Neural cell (in vitro differentiated cells): ENCODE data around the gene OR4D9. TPM values are rescaled to one million over a fixed set of nuclear protein-coding genes. Genes with fewer than 3 reads are reported as not detected.

Source experiments
- H2AFZ ChIP-seq: fragments of 200-600, 300-800 bp; sonication (generic), shearing (Covaris generic); 2 replicates; pipeline ENCODE4 v1.6.0; 2014; ENCODE audit warnings: low read depth, mild to moderate bottlenecking, antibody characterized with exemption, low read length, moderate library complexity
- H3F3A ChIP-seq: fragments of 200-600 bp; shearing (Covaris generic); 2 replicates; pipeline ENCODE4 v1.6.1; 2016; ENCODE audit warnings: mild to moderate bottlenecking, moderate library complexity, mixed read lengths, antibody characterized with exemption, low read length; ENCODE audit not compliant: insufficient read depth, poor library complexity, severe bottlenecking
- H3K27ac ChIP-seq: fragments of 200-600, 300-800 bp; sonication (generic), shearing (Covaris generic); 2 replicates; pipeline ENCODE4 v1.5.1; 2014; ENCODE audit warnings: mild to moderate bottlenecking, low read length, moderate library complexity
- H3K27me3 ChIP-seq: fragments of 300-800, 200-600 bp; sonication (generic), shearing (Covaris generic); 2 replicates; pipeline ENCODE4 v1.6.0; 2014; ENCODE audit warnings: mild to moderate bottlenecking, low read depth, low read length, moderate library complexity; ENCODE audit not compliant: insufficient read depth
- H3K36me3 ChIP-seq: fragments of 300-800, 200-600 bp; sonication (generic), shearing (Covaris generic); 2 replicates; pipeline ENCODE4 v1.5.1; 2014; ENCODE audit warnings: mild to moderate bottlenecking, antibody characterized with exemption, low read length, moderate library complexity; ENCODE audit not compliant: insufficient read depth
- H3K4me2 ChIP-seq: fragments of 300-800, 200-600 bp; sonication (generic), shearing (Covaris generic); 2 replicates; pipeline ENCODE4 v1.6.0; 2014; ENCODE audit warnings: mild to moderate bottlenecking, low read length
- H3K4me3 ChIP-seq: fragments of 300-800, 200-600 bp; sonication (generic), shearing (Covaris generic); 2 replicates; pipeline ENCODE4 v1.5.1; 2014; ENCODE audit warnings: mild to moderate bottlenecking, low read length, moderate library complexity
- H3K79me2 ChIP-seq: fragments of 200-600 bp; shearing (Covaris generic); replicated peaks from 2 replicates; pipeline ENCODE4 v1.6.0; 2014; ENCODE audit warnings: mild to moderate bottlenecking, low read length, moderate library complexity; ENCODE audit not compliant: insufficient read depth
- H3K9ac ChIP-seq: fragments of 300-800, 200-600 bp; sonication (generic), shearing (Covaris generic); 2 replicates; pipeline ENCODE4 v1.6.1; 2016; ENCODE audit warnings: mild to moderate bottlenecking, low read length, mixed read lengths
- H3K9me2 ChIP-seq: fragments of 200-600 bp; shearing (Covaris generic); 2 replicates; pipeline ENCODE4 v1.6.1; 2016; ENCODE audit warnings: mild to moderate bottlenecking, low read length, mixed read lengths; ENCODE audit not compliant: insufficient read depth
- H3K9me3 ChIP-seq: fragments of 200-600, 300-800 bp; sonication (generic), shearing (Covaris generic); 2 replicates; pipeline ENCODE4 v1.6.1; 2016; ENCODE audit warnings: mild to moderate bottlenecking, mixed run types, low read length, moderate library complexity, mixed read lengths
- H4K20me1 ChIP-seq: fragments of 200-600 bp; shearing (Covaris generic); 2 replicates; pipeline ENCODE4 v1.6.1; 2016; ENCODE audit warnings: mild to moderate bottlenecking, mixed run types; ENCODE audit not compliant: insufficient read depth
- EP300 ChIP-seq: fragments of 450-650 bp; conservative IDR thresholded peaks from 2 replicates; pipeline ENCODE4 v1.6.1; 2014; ENCODE audit warnings: antibody characterized with exemption, mild to moderate bottlenecking, moderate library complexity; ENCODE audit not compliant: poor library complexity, severe bottlenecking
- EZH2 ChIP-seq: fragments of 200-600, 300-800 bp; shearing (Covaris generic), sonication (generic); IDR thresholded peaks from 2 replicates; pipeline ENCODE4 v1.6.1; 2014; ENCODE audit warnings: antibody characterized with exemption, low read length, borderline replicate concordance, mild to moderate bottlenecking; ENCODE audit not compliant: insufficient read depth, poor library complexity, severe bottlenecking
- MXI1 ChIP-seq: fragments of 450-650 bp; conservative IDR thresholded peaks from 2 replicates; pipeline ENCODE4 v1.6.1; 2014; ENCODE audit warnings: antibody characterized with exemption, mild to moderate bottlenecking; ENCODE audit not compliant: poor library complexity, severe bottlenecking
- POLR2AphosphoS5 ChIP-seq: IDR thresholded peaks from 2 replicates; pipeline ENCODE4 v1.6.1; 2012
- RAD21 ChIP-seq: fragments of 450-650 bp; conservative IDR thresholded peaks from 2 replicates; pipeline ENCODE4 v1.6.1; 2014; ENCODE audit warnings: antibody characterized with exemption, mild to moderate bottlenecking, moderate library complexity
- SMC3 ChIP-seq: fragments of 450-650 bp; conservative IDR thresholded peaks from 2 replicates; pipeline ENCODE4 v1.6.1; 2014; ENCODE audit warnings: antibody characterized with exemption, mild to moderate bottlenecking, moderate library complexity; ENCODE audit not compliant: poor library complexity
- TAF1 ChIP-seq: IDR thresholded peaks from 2 replicates; pipeline ENCODE4 v1.6.1; 2012; ENCODE audit warnings: low read depth
- polyA plus RNA-seq: library from polyadenylated mRNA; depleted of rRNA; stranded (reverse); fragments of >200 nt; gene quantifications from 2 replicates; pipeline ENCODE4 v1.2.3, GENCODE V29; 2014
- TF ChIP-seq, protein P1 (sequence below): fragments of 450-650 bp; IDR thresholded peaks from 2 replicates; pipeline ENCODE4 v1.5.1; 2014; ENCODE audit warnings: antibody characterized with exemption, mild to moderate bottlenecking, moderate library complexity; ENCODE audit not compliant: poor library complexity, severe bottlenecking
- TF ChIP-seq, protein P2 (sequence below): IDR thresholded peaks from 2 replicates; pipeline ENCODE4 v1.6.1; 2012; ENCODE audit warnings: borderline replicate concordance

OR4D9 gene
- polyA plus RNA-seq, 1 donor from 2014 or later, result not detected

DNA sequence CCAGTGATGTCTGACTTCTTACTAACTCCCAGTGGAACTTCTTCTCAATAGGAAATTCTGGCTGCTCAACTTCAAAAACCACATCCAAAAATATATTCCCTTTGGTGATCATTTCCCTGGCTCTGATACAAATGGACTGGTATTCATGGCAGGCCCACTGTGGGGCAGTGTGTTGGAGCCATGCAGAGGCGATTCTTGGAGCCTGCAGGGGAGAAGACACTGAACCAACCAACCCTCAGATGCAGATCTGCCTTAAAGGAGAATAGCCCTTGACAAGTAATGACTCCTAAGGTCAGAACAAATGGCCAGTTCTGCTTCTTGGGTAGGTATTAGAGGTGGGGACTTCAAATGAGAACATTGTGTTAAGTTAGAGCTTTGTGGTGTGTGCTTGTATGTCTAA lies 12.2 kb downstream of the OR4D9 start:
- H2AFZ ChIP-seq, result no peak overlapping the region
- H3K4me3 ChIP-seq, result no peak overlapping the region
- H3K27me3 ChIP-seq, result no peaks in the 10 kb centered on the region
- no peak for TF ChIP-seq MXI1
- no peak for TF ChIP-seq TAF1
- no peak for TF ChIP-seq RAD21
- no peak for TF ChIP-seq POLR2AphosphoS5
- no peak for TF ChIP-seq SMC3
- TF ChIP-seq EP300, result no peak
- TF ChIP-seq EZH2, result no peak
- TF ChIP-seq, protein P1, sequence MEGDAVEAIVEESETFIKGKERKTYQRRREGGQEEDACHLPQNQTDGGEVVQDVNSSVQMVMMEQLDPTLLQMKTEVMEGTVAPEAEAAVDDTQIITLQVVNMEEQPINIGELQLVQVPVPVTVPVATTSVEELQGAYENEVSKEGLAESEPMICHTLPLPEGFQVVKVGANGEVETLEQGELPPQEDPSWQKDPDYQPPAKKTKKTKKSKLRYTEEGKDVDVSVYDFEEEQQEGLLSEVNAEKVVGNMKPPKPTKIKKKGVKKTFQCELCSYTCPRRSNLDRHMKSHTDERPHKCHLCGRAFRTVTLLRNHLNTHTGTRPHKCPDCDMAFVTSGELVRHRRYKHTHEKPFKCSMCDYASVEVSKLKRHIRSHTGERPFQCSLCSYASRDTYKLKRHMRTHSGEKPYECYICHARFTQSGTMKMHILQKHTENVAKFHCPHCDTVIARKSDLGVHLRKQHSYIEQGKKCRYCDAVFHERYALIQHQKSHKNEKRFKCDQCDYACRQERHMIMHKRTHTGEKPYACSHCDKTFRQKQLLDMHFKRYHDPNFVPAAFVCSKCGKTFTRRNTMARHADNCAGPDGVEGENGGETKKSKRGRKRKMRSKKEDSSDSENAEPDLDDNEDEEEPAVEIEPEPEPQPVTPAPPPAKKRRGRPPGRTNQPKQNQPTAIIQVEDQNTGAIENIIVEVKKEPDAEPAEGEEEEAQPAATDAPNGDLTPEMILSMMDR, result no peak
- TF ChIP-seq, protein P2, sequence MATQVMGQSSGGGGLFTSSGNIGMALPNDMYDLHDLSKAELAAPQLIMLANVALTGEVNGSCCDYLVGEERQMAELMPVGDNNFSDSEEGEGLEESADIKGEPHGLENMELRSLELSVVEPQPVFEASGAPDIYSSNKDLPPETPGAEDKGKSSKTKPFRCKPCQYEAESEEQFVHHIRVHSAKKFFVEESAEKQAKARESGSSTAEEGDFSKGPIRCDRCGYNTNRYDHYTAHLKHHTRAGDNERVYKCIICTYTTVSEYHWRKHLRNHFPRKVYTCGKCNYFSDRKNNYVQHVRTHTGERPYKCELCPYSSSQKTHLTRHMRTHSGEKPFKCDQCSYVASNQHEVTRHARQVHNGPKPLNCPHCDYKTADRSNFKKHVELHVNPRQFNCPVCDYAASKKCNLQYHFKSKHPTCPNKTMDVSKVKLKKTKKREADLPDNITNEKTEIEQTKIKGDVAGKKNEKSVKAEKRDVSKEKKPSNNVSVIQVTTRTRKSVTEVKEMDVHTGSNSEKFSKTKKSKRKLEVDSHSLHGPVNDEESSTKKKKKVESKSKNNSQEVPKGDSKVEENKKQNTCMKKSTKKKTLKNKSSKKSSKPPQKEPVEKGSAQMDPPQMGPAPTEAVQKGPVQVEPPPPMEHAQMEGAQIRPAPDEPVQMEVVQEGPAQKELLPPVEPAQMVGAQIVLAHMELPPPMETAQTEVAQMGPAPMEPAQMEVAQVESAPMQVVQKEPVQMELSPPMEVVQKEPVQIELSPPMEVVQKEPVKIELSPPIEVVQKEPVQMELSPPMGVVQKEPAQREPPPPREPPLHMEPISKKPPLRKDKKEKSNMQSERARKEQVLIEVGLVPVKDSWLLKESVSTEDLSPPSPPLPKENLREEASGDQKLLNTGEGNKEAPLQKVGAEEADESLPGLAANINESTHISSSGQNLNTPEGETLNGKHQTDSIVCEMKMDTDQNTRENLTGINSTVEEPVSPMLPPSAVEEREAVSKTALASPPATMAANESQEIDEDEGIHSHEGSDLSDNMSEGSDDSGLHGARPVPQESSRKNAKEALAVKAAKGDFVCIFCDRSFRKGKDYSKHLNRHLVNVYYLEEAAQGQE, result no peak
- H3F3A ChIP-seq, result no peaks in the 10 kb centered on the region
- no peaks in the 10 kb centered on the region for H3K36me3 ChIP-seq
- H3K79me2 ChIP-seq, result no peaks in the 10 kb centered on the region
- H4K20me1 ChIP-seq, result no peaks in the 10 kb centered on the region
- no peak overlapping the region for H3K4me2 ChIP-seq
- no peaks in the 10 kb centered on the region for H3K9me3 ChIP-seq
- H3K9me2 ChIP-seq, result no peaks in the 10 kb centered on the region
- no peak overlapping the region for H3K27ac ChIP-seq
- H3K9ac ChIP-seq, result no peak overlapping the region

DNA sequence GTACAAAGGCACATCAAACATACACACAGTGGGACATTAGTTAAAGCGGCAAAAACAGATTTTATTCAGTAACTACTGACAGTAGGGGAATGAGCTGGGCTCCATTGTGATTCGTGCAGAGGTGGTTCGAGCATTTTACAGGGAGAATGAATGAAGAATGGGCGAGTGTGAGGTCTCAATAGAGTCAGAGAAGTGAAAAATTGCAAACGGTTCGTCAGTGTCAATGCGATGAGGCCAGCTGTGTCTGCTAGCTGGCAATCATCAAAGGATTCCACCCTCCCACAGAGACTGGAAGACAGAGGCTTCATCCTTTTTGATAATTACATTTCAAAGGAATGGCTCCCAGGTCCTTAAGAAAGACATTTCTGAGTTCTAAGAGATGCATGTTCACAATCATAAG lies 17.4 kb downstream of the OR4D9 start:
- Histone ChIP-seq H3K4me3 (no peak overlapping the region), H3K4me2 (no peak overlapping the region)
- TF ChIP-seq RAD21, result no peak

DNA sequence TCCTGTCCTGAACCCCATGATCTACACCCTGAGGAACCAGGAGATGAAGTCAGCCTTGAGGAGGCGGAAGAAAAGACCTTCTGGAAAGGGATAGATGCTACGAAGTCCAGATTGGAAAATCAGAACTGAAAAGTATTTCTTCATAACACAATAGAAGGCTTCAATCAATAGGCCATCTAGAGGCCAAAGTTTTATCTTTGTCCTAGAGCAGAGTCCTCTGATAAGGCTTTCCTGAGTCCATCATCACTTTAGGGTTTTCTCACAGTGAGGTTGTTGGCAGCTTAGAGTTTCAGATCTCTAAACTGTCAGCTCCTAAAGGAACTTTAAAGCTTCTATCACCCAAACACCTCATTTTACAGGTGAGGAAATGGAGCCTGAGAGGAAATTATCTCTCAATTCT lies 21.3 kb downstream of the OR4D9 start:
- Histone ChIP-seq H3K9me2 (no peaks in the 10 kb centered on the region), H4K20me1 (no peaks in the 10 kb centered on the region), H3K79me2 (no peaks in the 10 kb centered on the region), H3K9ac (no peak overlapping the region), H3K4me3 (no peak overlapping the region), H3K27ac (no peak overlapping the region), H2AFZ (no peak overlapping the region), H3K9me3 (no peaks in the 10 kb centered on the region), H3K36me3 (no peaks in the 10 kb centered on the region), H3K27me3 (no peaks in the 10 kb centered on the region), H3K4me2 (no peak overlapping the region), H3F3A (no peaks in the 10 kb centered on the region)
- TF ChIP-seq SMC3 (no peak), EZH2 (no peak), RAD21 (no peak), TAF1 (no peak), MXI1 (no peak), POLR2AphosphoS5 (no peak)
- TF ChIP-seq, protein P2, result no peak

More for the DNA sequence above, 17.4 kb downstream of the OR4D9 start:
- no peak overlapping the region for H3K9ac ChIP-seq
- no peaks in the 10 kb centered on the region for H3K36me3 ChIP-seq
- H3K9me3 ChIP-seq, result no peaks in the 10 kb centered on the region
- no peaks in the 10 kb centered on the region for H3K9me2 ChIP-seq
- H2AFZ ChIP-seq, result no peak overlapping the region
- H4K20me1 ChIP-seq, result no peaks in the 10 kb centered on the region
- no peaks in the 10 kb centered on the region for H3K27me3 ChIP-seq
- H3F3A ChIP-seq, result no peaks in the 10 kb centered on the region
- no peak overlapping the region for H3K27ac ChIP-seq
- no peaks in the 10 kb centered on the region for H3K79me2 ChIP-seq
